Stomach (tissue), 4 donors: ENCODE data around the gene RELN.

Experiments
- EP300 ChIP-seq: sonication (generic); formaldehyde crosslinking; IDR thresholded peaks from one replicate; pipeline ENCODE4 v1.6.1; 2017; ENCODE audit warnings: antibody characterized with exemption
- POLR2A ChIP-seq, 4 donors: fragments of 450-650 bp; IDR thresholded peaks; one replicate each; pipeline ENCODE4 v1.6.1; 2016; ENCODE audit warnings: antibody characterized with exemption in 4 of 4, control low read depth in 2 of 4, mild to moderate bottlenecking in 1 of 4, moderate library complexity in 1 of 4
- POLR2AphosphoS5 ChIP-seq, 3 donors: sonication (generic); formaldehyde crosslinking; IDR thresholded peaks; one replicate each; pipeline ENCODE4 v1.6.1; 2016; ENCODE audit warnings: antibody characterized with exemption in 3 of 3
- TF ChIP-seq, protein P1 (sequence below), 7 experiments: fragments of 450-650 bp in 4 of 7; fragments of 200-600 bp in 3 of 7; sonication (generic) in 3 of 7; IDR thresholded peaks; one replicate each; pipeline ENCODE4 v1.5.1; 2016 to 2019; ENCODE audit warnings: antibody characterized with exemption in 7 of 7, control low read depth in 2 of 7, mild to moderate bottlenecking in 1 of 7

DNA sequence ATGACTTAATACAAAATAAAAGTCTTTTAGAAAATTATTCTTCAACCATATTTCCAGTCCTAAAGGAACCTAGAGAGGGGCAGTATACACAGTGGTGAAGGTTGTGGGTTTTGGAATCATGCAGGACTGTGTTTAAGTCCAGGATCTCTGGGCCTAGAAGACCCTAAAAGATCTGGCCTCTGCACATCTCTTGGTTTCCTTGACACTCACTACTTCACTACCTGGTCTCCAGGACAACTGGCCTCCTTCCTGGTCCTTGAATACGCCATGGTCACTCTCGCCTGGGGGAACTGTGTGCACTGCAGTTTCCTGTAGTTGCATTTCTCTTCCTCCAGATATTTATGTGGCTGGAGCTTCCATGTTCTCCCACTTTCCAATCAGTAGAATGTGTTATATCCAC is 360.7 kb downstream of the RELN start:
- TF ChIP-seq, protein P1, sequence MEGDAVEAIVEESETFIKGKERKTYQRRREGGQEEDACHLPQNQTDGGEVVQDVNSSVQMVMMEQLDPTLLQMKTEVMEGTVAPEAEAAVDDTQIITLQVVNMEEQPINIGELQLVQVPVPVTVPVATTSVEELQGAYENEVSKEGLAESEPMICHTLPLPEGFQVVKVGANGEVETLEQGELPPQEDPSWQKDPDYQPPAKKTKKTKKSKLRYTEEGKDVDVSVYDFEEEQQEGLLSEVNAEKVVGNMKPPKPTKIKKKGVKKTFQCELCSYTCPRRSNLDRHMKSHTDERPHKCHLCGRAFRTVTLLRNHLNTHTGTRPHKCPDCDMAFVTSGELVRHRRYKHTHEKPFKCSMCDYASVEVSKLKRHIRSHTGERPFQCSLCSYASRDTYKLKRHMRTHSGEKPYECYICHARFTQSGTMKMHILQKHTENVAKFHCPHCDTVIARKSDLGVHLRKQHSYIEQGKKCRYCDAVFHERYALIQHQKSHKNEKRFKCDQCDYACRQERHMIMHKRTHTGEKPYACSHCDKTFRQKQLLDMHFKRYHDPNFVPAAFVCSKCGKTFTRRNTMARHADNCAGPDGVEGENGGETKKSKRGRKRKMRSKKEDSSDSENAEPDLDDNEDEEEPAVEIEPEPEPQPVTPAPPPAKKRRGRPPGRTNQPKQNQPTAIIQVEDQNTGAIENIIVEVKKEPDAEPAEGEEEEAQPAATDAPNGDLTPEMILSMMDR (IDR thresholded peaks at IDR 0.05) = no peak
- TF ChIP-seq POLR2A (IDR thresholded peaks at IDR 0.05) = no peak
- no peak for TF ChIP-seq EP300
- TF ChIP-seq POLR2AphosphoS5 (IDR thresholded peaks at IDR 0.05) = no peak
